Measurements from ENCODE around the gene NKX6-1.

NKX6-1 gene

GRCh38 chr4:84497504-84498202, 1.4 kb downstream of the NKX6-1 start:
- no peak for DNase-seq

- no peak for DNase-seq
Observed at GRCh38 chr4:84496706-84497503, 2.2 kb downstream of the NKX6-1 start.

GRCh38 chr4:84496331-84496705, 2.8 kb downstream of the NKX6-1 start:
- DNase-seq = no peak

GRCh38 chr4:84495794-84496261, 3.3 kb downstream of the NKX6-1 start:
- DNase-seq = no peak

- DNase-seq = no peak
Observed at GRCh38 chr4:84495118-84495793, 3.8 kb downstream of the NKX6-1 start.

DNA sequence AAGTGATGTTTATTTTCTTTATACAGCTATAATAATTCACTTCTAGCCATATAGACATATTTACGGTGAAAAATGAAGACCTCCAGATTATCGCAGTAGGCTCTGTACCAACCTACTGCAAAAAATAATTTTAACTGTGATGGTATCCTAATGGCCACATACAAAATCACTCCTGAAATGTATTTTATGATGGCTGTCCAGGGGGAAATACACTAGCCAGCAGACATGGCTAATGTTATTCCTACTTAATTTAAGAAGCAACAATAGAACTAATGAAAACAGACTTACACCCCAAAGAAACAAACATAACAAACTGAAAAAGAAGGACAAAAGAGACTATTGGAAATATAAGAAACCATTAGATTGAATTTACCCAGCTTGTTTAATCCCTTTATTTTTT, 4.6 kb downstream of the NKX6-1 start:
- DNase-seq = no peak

DNA sequence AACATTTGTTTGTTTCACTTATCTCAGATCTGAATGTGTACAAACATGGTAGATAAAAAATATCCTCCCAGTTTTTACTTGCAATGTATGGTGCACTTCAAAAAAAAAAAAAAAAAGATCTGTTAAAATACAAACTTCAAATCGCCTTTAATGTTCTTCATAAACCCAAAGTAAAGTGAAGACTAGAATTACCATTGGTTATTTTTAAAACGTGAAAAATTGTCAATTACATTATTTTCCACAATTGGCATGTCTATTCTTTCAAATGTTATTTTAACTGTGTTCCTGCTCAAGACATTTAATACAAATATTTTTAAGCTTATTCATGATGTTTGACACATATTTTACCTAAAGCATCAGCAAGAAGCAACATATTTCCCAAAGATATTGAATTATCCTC, 5.0 kb downstream of the NKX6-1 start:
- DNase-seq = no peak

DNA sequence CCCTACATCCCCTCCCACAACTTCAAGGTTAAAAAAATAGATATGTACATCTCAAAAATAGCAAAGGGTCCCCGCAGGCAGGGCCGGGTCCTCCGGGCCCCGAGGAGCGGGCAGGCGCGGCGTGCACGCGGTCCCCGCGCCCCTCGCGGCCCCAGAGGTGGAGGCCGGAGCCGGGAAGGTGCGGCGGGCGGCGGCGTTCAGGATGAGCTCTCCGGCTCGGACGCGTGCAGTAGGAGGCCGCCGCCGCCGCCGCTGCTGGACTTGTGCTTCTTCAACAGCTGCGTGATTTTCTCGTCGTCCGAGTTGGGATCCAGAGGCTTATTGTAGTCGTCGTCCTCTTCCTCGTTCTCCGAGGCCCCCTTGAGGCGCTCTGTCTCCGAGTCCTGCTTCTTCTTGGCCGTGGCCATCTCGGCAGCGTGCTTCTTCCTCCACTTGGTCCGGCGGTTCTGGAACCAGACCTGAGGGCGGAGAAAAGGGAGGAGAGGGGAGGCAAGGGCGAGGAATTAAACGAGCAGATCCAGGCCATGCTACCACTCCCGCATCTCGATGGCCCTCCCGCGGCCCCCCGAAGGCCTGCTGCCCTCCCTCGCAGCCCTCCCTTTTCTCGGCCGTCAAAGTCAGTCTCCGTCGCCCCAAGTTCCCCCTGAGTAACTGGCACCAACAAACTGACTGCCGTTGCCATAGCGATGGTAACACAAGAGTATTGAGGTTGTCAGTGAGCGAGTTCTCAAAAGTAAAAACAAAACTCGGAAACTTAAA, 5.8 kb downstream of the NKX6-1 start:
- DNase-seq = peak; percentile 60

GRCh38 chr4:84492737-84493091, 6.4 kb downstream of the NKX6-1 start:
- DNase-seq = no peak

- no peak for DNase-seq
Observed at GRCh38 chr4:84492290-84492689, 6.8 kb downstream of the NKX6-1 start.

- DNase-seq = no peak
Observed at GRCh38 chr4:84491481-84491880, 7.6 kb downstream of the NKX6-1 start.

DNA sequence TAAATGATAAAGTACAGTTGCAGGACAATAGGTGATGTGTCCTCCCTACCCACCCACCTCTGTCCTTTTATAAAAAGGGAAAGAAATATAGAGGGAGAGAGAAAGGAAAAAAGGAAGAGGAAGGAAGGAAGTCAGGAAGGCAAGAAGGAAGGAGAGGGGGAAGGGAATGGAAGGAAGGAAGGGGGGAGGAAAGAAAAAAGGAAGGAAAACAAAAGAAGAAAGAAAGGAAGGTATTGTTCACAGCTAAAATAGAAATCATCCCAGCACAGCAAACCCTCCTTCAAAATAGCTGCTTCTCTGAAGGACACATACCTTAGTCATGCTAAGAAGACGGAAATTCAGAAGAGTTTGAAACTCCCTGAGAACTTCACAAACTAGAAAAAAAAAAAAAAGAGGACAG, 8.4 kb downstream of the NKX6-1 start:
- no peak for DNase-seq

DNA sequence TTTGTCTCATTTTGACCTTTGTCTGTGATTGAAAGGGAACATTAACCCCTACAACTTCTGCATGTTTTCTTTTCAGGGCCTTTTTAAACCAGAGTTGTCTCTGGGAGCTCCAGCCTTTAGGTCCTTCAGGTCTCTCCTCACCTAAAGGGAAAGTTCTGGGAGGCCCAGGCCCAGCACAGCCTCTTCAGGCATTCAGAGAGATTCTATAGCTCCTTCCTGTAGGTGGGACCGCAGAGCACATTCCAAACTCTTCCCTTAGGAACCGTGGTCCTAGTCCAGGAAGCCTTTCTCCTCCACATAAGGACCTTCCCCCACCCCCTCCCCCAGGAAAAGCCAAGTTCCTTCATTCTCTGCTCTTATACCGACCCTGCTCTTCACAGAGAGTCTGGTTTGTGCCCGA, 14.9 kb downstream of the NKX6-1 start:
- no peak for DNase-seq

DNA sequence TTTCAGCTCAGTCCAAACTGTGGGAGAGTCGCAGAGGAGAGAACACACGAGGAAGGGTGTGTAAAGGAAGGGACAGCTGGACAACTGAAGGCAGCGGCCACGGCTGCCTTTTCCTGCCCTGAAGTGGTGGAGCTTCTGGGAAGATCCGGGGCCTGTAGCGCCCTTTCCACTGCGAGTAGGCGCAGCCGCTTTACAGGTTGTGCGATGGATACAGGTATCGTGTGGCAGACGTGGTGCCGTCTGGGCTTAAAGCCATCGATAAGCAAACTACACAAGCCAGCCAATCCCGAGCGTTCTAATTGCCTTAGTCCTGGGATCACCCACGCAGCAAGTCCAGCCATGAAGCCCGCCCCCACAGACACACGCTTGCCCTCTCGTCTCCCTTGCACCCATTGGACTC, 15.4 kb downstream of the NKX6-1 start:
- DNase-seq = no peak

- no peak for DNase-seq
Observed at GRCh38 chr4:84482564-84483563, 16.2 kb downstream of the NKX6-1 start.

DNA sequence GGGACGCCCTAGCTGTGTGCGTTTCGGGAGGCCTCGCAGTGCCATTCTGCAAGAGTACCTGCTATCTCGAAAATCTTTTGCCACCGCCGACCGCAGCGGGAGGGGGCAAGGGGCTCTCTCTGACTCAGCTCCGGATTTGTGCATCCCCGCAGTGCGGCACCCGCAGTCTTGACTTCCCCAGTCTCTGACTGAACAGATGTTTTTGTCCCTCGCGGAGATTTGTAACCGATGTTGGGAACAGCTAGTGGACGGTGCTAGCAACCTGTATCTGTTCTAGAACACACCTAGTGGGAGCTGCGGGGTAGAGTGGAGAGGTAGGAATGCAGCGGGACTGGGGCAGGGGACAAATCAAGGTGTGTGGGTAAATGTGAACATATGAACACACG, 17.2 kb downstream of the NKX6-1 start:
- no peak for DNase-seq

DNA sequence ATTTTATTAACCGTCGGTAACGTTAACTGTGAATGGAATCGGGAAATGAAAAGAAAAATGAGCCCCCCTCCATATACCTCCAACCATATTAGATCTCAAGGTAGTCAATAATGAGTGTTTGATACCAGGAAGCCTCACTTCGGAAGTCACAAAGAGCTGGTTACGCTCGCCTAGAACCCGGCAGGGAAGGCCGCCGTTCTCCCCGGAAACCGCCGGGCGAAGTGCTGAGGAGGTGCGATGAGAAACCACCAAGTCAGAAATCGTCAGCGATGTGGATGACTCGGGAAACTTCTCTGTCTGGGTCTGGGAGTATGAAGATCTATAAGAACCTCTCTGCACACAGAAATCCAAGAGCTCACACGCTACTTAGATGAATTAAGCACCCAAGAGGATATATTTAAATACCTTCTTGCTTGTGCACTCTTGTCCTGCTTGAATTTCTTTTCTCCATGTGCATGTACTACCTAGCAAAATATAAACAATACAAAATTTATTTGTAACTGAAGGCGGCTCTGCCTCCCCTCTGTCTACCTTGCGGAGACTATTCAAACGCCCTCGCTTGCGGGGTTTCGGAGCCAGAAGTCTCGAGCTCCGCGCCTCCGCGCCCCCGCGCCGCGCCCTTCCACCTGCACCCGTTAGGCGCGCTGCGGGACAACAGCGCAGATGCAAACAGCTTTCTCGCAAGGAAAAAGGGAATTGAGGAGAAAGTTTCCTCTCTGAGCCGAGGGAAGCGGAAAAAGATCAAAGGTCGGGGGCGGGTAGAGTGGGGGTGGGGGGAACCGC, 17.8 kb downstream of the NKX6-1 start:
- DNase-seq = no peak

GRCh38 chr4:84480082-84480481, 19.0 kb downstream of the NKX6-1 start:
- no peak for DNase-seq

GRCh38 chr4:84479663-84480062, 19.4 kb downstream of the NKX6-1 start:
- DNase-seq = no peak

DNA sequence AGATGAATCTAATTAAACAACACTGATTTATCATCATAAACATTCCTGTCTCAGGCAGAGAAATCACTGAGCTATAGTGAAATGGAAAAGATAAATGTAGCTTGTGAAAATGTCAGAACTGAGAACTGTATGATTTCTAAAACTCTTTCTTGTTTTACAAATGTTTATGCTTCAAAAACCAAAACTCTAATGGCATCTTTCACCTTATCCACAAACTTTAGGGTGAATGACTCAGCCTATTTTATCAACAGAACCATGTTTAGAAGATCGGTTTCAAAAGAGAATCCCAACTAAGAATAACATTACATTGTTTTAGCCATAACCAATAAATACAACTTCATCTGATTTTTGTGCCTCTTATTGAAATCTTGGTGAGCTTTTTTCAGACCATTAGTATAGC, 21.4 kb downstream of the NKX6-1 start:
- no peak for DNase-seq

- no peak for DNase-seq
Observed at GRCh38 chr4:84474107-84474506, 25.0 kb downstream of the NKX6-1 start.
